Testis (tissue), 3 donors: ENCODE measurements around the gene LRRC4C. TPM values are rescaled to one million over a fixed set of nuclear protein-coding genes. Genes with fewer than 3 reads are reported as not detected.

Experiments
- DNase-seq: peaks from one replicate; pipeline ENCODE4 v3.0.0-alpha.2; 2019
- H3K27ac ChIP-seq, 2 donors: fragments of 200-600 bp; sonication (generic); one replicate each; pipeline ENCODE4 v1.5.1; 2019
- H3K27me3 ChIP-seq: fragments of 200-600 bp; sonication (generic); one replicate; pipeline ENCODE4 v1.5.1; 2019
- H3K36me3 ChIP-seq: fragments of 200-600 bp; sonication (generic); one replicate; pipeline ENCODE4 v1.5.1; 2017; ENCODE audit warnings: low read depth; ENCODE audit errors: missing control alignments
- H3K4me1 ChIP-seq: fragments of 200-600 bp; sonication (generic); one replicate; pipeline ENCODE4 v1.5.1; 2019
- H3K4me3 ChIP-seq, 2 donors: fragments of 200-600 bp; sonication (generic); one replicate each; pipeline ENCODE4 v1.5.1; 2017 to 2019
- H3K9me3 ChIP-seq: fragments of 200-600 bp; sonication (generic); one replicate; pipeline ENCODE4 v1.5.1; 2017
- CTCF ChIP-seq, 3 experiments: fragments of 450-650 bp in 2 of 3; fragments of 200-600 bp in 1 of 3; sonication (generic) in 1 of 3; IDR thresholded peaks; one replicate each; pipeline ENCODE4 v1.5.1; 2016 to 2019; ENCODE audit warnings: antibody characterized with exemption in 3 of 3, mild to moderate bottlenecking in 2 of 3, moderate library complexity in 1 of 3
- POLR2A ChIP-seq: fragments of 450-650 bp; IDR thresholded peaks from one replicate; pipeline ENCODE4 v1.6.1; 2017; ENCODE audit warnings: antibody characterized with exemption, mild to moderate bottlenecking, moderate library complexity
- WGBS, 2 donors: methylation state at CpG; one replicate each; pipeline ENCODE4 v1.1.5; 2018; 5-methylcytosine and 5-hydroxymethylcytosine counted together
- intact Hi-C: fragments of 100-400 bp; cut with DNase I; formaldehyde crosslinking; loops from one replicate; pipeline ENCODE4 v1.15.1; 2023; ENCODE audit warnings: low total_unique reads
- polyA plus RNA-seq: library from polyadenylated mRNA; stranded (reverse); fragments of 350-450 nt; fragmentation: Illumina TruSeq; extraction: RNeasy Lipid Tissue Mini Kit (QIAGEN cat#74804); gene quantifications from one replicate; pipeline ENCODE4 v1.2.3, GENCODE V29; 2014; ENCODE audit warnings: low read depth, low replicate concordance; ENCODE audit not compliant: insufficient read depth
- total RNA-seq, 2 donors: library from RNA; depleted of rRNA; stranded (reverse); fragments of >200 nt; gene quantifications; one replicate each; pipeline ENCODE4 v1.2.3, GENCODE V29; 2016

LRRC4C gene
- total and polyA plus RNA-seq, 3 donors from 2014 or later, result 0.16 to 0.56 (median 0.45) TPM

GRCh38 chr11:40291741-40292140 is 1167.7 kb downstream of the LRRC4C start:
- intact Hi-C loops, result no loop called here
- 32 to 45% methylated on average over 7 of the region's 7 CpGs for WGBS, 2 donors
- Histone ChIP-seq H3K27ac (no peak overlapping the region), H3K4me1 (no peaks in the 10 kb centered on the region), H3K27me3 (no peaks in the 10 kb centered on the region), H3K4me3 (no peak overlapping the region), H3K36me3 (no peaks in the 10 kb centered on the region), H3K9me3 (no peaks in the 10 kb centered on the region)
- no peak for DNase-seq
- TF ChIP-seq POLR2A (no peak), CTCF (IDR thresholded peaks at IDR 0.05) (no peak)

- no peak for DNase-seq
- H3K4me3 ChIP-seq, result no peak overlapping the region
- no peaks in the 10 kb centered on the region for H3K36me3 ChIP-seq
- H3K27me3 ChIP-seq, result no peaks in the 10 kb centered on the region
- intact Hi-C loops, result no loop called here
- H3K4me1 ChIP-seq, result no peaks in the 10 kb centered on the region
- no peak overlapping the region for H3K27ac ChIP-seq
- no peak for TF ChIP-seq POLR2A
- no peak for TF ChIP-seq CTCF (IDR thresholded peaks at IDR 0.05)
- 44 to 46% methylated on average over 3 of the region's 3 CpGs for WGBS, 2 donors
- H3K9me3 ChIP-seq, result no peaks in the 10 kb centered on the region
These were observed 1168.1 kb downstream of the LRRC4C start for GRCh38 chr11:40291329-40291728.

GRCh38 chr11:40290171-40290631 is 1169.3 kb downstream of the LRRC4C start:
- intact Hi-C loops, result no loop called here
- no peak for TF ChIP-seq CTCF (IDR thresholded peaks at IDR 0.05)
- no peak for TF ChIP-seq POLR2A
- H3K4me1 ChIP-seq, result no peaks in the 10 kb centered on the region
- H3K4me3 ChIP-seq, result no peak overlapping the region
- H3K9me3 ChIP-seq, result no peaks in the 10 kb centered on the region
- 57 to 59% methylated on average over 2 of the region's 2 CpGs for WGBS, 2 donors
- no peak for DNase-seq
- no peaks in the 10 kb centered on the region for H3K36me3 ChIP-seq
- H3K27ac ChIP-seq, result no peak overlapping the region
- no peaks in the 10 kb centered on the region for H3K27me3 ChIP-seq

- H3K4me3 ChIP-seq, result no peak overlapping the region
- no peak for DNase-seq
- H3K27ac ChIP-seq, result no peak overlapping the region
- no peaks in the 10 kb centered on the region for H3K27me3 ChIP-seq
- H3K4me1 ChIP-seq, result no peaks in the 10 kb centered on the region
- no peaks in the 10 kb centered on the region for H3K9me3 ChIP-seq
- intact Hi-C loops, result loop anchor here (10.0 kb wide), 1 partner anchor 335 kb away; no protein-coding TSS in a partner anchor
- WGBS, 2 donors, result 76 to 85% methylated on average over 2 of the region's 2 CpGs
- TF ChIP-seq POLR2A, result no peak
- TF ChIP-seq CTCF (IDR thresholded peaks at IDR 0.05), result no peak
- no peaks in the 10 kb centered on the region for H3K36me3 ChIP-seq
These were observed 1170.1 kb downstream of the LRRC4C start for GRCh38 chr11:40289370-40289769.
